Measurements from ENCODE around the gene RPL13.

GRCh38 chr16:89600956-89601355 lies 40.5 kb downstream of the RPL13 start:
- TF ChIP-seq CTCF (IDR thresholded peaks at IDR 0.05) (no peak), POLR2A (IDR thresholded peaks at IDR 0.05) (no peak)

Data from right lobe of liver (tissue), 4 donors.